Karpas-422 (cell line): ENCODE data around the gene VIP. TPM values are rescaled to one million over a fixed set of nuclear protein-coding genes. Genes with fewer than 3 reads are reported as not detected.
A peak's percentile ranks its signal among the peaks of the same experiment; 100 is the strongest.

Source experiments
- DNase-seq: peaks from one replicate; pipeline ENCODE4 v3.0.0-alpha.2; 2015
- H2AFZ ChIP-seq: fragments of 200-600 bp; sonication (generic); 2 replicates; pipeline ENCODE4 v1.6.1; 2014; ENCODE audit warnings: antibody characterized with exemption, low read length, mixed read lengths
- H3K27ac ChIP-seq: fragments of 200-600 bp; sonication (generic); 2 replicates; pipeline ENCODE4 v1.5.1; 2014; ENCODE audit warnings: mild to moderate bottlenecking, low read length, moderate library complexity
- H3K27me3 ChIP-seq: fragments of 200-600 bp; sonication (generic); 2 replicates; pipeline ENCODE4 v1.6.1; 2014; ENCODE audit warnings: low read length, mixed read lengths
- H3K36me3 ChIP-seq: fragments of 200-600 bp; sonication (generic); 2 replicates; pipeline ENCODE4 v1.6.1; 2014; ENCODE audit warnings: low read length, mixed read lengths; ENCODE audit not compliant: insufficient read depth
- H3K4me1 ChIP-seq: fragments of 200-600 bp; sonication (generic); 2 replicates; pipeline ENCODE4 v1.6.1; 2014; ENCODE audit warnings: mild to moderate bottlenecking, low read length, mixed read lengths
- H3K4me2 ChIP-seq: fragments of 200-600 bp; sonication (generic); 2 replicates; pipeline ENCODE4 v1.6.1; 2014; ENCODE audit warnings: low read length, low read depth, mild to moderate bottlenecking; ENCODE audit not compliant: poor library complexity, severe bottlenecking
- H3K4me3 ChIP-seq: fragments of 200-600 bp; sonication (generic); 2 replicates; pipeline ENCODE4 v1.5.1; 2014; ENCODE audit warnings: mild to moderate bottlenecking, antibody characterized with exemption, low read length, mixed read lengths
- H3K79me2 ChIP-seq: fragments of 200-600 bp; sonication (generic); 2 replicates; pipeline ENCODE4 v1.6.1; 2014; ENCODE audit warnings: mild to moderate bottlenecking, low read length, mixed read lengths
- H3K9ac ChIP-seq: fragments of 200-600 bp; sonication (generic); 2 replicates; pipeline ENCODE4 v1.6.0; 2014; ENCODE audit warnings: low read length
- H3K9me2 ChIP-seq: fragments of 200-600 bp; sonication (generic), shearing (Covaris generic); replicated peaks from 2 replicates; pipeline ENCODE4 v1.6.0; 2014; ENCODE audit warnings: mild to moderate bottlenecking, low read length, moderate library complexity; ENCODE audit not compliant: insufficient read depth
- H3K9me3 ChIP-seq: fragments of 300-700, 200-600 bp; sonication (generic); 2 replicates; pipeline ENCODE4 v1.6.1; 2014; ENCODE audit warnings: low read length, mixed read lengths
- H4K20me1 ChIP-seq: fragments of 200-600 bp; sonication (generic); 2 replicates; pipeline ENCODE4 v1.6.1; 2014; ENCODE audit warnings: mild to moderate bottlenecking, antibody characterized with exemption, low read length, low read depth; ENCODE audit not compliant: insufficient read depth
- total RNA-seq: library from RNA; depleted of rRNA; stranded (reverse); fragments of >200 nt; shearing (Covaris generic); gene quantifications from 2 replicates; pipeline ENCODE4 v1.2.3, GENCODE V29; 2014; ENCODE audit warnings: low replicate concordance

Gene VIP
- total RNA-seq, 1 experiment from 2014 or later, result not detected

DNA sequence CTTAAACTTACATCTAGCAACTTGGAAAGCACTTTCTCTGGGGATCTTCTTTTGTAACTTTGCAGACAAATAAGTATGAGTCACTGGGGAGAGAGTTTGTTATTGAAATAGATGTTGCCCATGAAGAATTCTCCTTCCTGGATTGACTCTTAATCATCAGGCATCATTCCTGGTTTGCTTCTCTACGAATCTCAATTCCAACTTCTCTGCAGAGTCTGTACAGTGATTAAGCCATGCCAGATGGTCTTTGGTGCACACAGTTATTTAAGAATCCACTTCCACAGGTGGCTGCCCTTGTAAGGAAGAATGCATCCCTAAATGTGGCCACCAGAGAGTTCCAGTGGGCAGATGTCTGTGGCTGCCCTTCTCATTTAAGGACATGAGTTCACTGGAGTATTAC is 27.2 kb upstream of the VIP start:
- no peaks in the 10 kb centered on the region for H3K9me2 ChIP-seq
- no peak overlapping the region for H3K4me3 ChIP-seq
- H3K27me3 ChIP-seq, result no peaks in the 10 kb centered on the region
- no peak for DNase-seq
- H3K4me1 ChIP-seq, result no peaks in the 10 kb centered on the region
- no peaks in the 10 kb centered on the region for H3K79me2 ChIP-seq
- no peaks in the 10 kb centered on the region for H4K20me1 ChIP-seq
- no peaks in the 10 kb centered on the region for H3K36me3 ChIP-seq
- H3K9me3 ChIP-seq, result no peaks in the 10 kb centered on the region
- H2AFZ ChIP-seq, result no peak overlapping the region
- no peak overlapping the region for H3K27ac ChIP-seq
- no peak overlapping the region for H3K4me2 ChIP-seq
- H3K9ac ChIP-seq, result no peak overlapping the region

GRCh38 chr6:152726313-152726712 is 24.3 kb upstream of the VIP start:
- no peak overlapping the region for H3K9ac ChIP-seq
- H3K36me3 ChIP-seq, result no peaks in the 10 kb centered on the region
- no peak overlapping the region for H3K4me2 ChIP-seq
- H3K79me2 ChIP-seq, result no peaks in the 10 kb centered on the region
- no peak overlapping the region for H3K4me3 ChIP-seq
- H3K9me3 ChIP-seq, result no peaks in the 10 kb centered on the region
- H3K9me2 ChIP-seq, result no peaks in the 10 kb centered on the region
- no peaks in the 10 kb centered on the region for H3K4me1 ChIP-seq
- no peaks in the 10 kb centered on the region for H4K20me1 ChIP-seq
- H3K27me3 ChIP-seq, result no peaks in the 10 kb centered on the region
- H3K27ac ChIP-seq, result no peak overlapping the region
- no peak for DNase-seq
- no peak overlapping the region for H2AFZ ChIP-seq

- no peak for DNase-seq
- Histone ChIP-seq H3K27ac (no peak overlapping the region), H2AFZ (no peak overlapping the region), H3K9me2 (no peaks in the 10 kb centered on the region), H3K79me2 (no peaks in the 10 kb centered on the region), H3K4me1 (no peaks in the 10 kb centered on the region), H4K20me1 (no peaks in the 10 kb centered on the region), H3K4me2 (no peak overlapping the region), H3K9ac (no peak overlapping the region), H3K27me3 (no peaks in the 10 kb centered on the region), H3K9me3 (no peaks in the 10 kb centered on the region), H3K36me3 (no peaks in the 10 kb centered on the region), H3K4me3 (no peak overlapping the region)
Observed at GRCh38 chr6:152727507-152727906, 23.1 kb upstream of the VIP start.

GRCh38 chr6:152734630-152735029 is 16.0 kb upstream of the VIP start:
- no peak overlapping the region for H3K27ac ChIP-seq
- no peak for DNase-seq
- no peak overlapping the region for H3K9ac ChIP-seq
- H3K36me3 ChIP-seq, result no peaks in the 10 kb centered on the region
- H2AFZ ChIP-seq, result no peak overlapping the region
- H3K27me3 ChIP-seq, result no peaks in the 10 kb centered on the region
- H3K4me3 ChIP-seq, result no peak overlapping the region
- no peaks in the 10 kb centered on the region for H3K9me2 ChIP-seq
- no peaks in the 10 kb centered on the region for H3K79me2 ChIP-seq
- H4K20me1 ChIP-seq, result no peaks in the 10 kb centered on the region
- no peak overlapping the region for H3K4me2 ChIP-seq
- no peaks in the 10 kb centered on the region for H3K4me1 ChIP-seq
- no peaks in the 10 kb centered on the region for H3K9me3 ChIP-seq

- Histone ChIP-seq H3K4me1 (no peaks in the 10 kb centered on the region), H3K9me3 (no peaks in the 10 kb centered on the region), H3K4me3 (no peak overlapping the region), H3K4me2 (no peak overlapping the region), H2AFZ (no peak overlapping the region), H3K27me3 (no peaks in the 10 kb centered on the region), H3K9me2 (no peaks in the 10 kb centered on the region), H4K20me1 (no peaks in the 10 kb centered on the region), H3K27ac (no peak overlapping the region), H3K36me3 (no peaks in the 10 kb centered on the region), H3K79me2 (no peaks in the 10 kb centered on the region), H3K9ac (no peak overlapping the region)
- no peak for DNase-seq
Observed at GRCh38 chr6:152736687-152737273, 13.8 kb upstream of the VIP start.

GRCh38 chr6:152745509-152746171 is 5.0 kb upstream of the VIP start:
- Histone ChIP-seq H3K79me2 (no peaks in the 10 kb centered on the region), H3K4me2 (no peak overlapping the region)

GRCh38 chr6:152746172-152746553 is 4.4 kb upstream of the VIP start:
- Histone ChIP-seq H2AFZ (no peak overlapping the region), H3K9ac (no peak overlapping the region), H3K4me1 (no peaks in the 10 kb centered on the region), H3K79me2 (no peaks in the 10 kb centered on the region), H3K36me3 (no peaks in the 10 kb centered on the region), H3K4me2 (no peak overlapping the region), H3K9me2 (no peaks in the 10 kb centered on the region), H3K27me3 (no peaks in the 10 kb centered on the region), H4K20me1 (no peaks in the 10 kb centered on the region), H3K27ac (no peak overlapping the region), H3K9me3 (no peaks in the 10 kb centered on the region), H3K4me3 (no peak overlapping the region)
- no peak for DNase-seq

More at GRCh38 chr6:152745509-152746171, 5.0 kb upstream of the VIP start:
- Histone ChIP-seq H3K4me1 (no peaks in the 10 kb centered on the region), H3K36me3 (no peaks in the 10 kb centered on the region), H3K9me3 (no peaks in the 10 kb centered on the region), H3K9ac (no peak overlapping the region), H3K4me3 (no peak overlapping the region), H3K27ac (no peak overlapping the region), H3K9me2 (no peaks in the 10 kb centered on the region), H3K27me3 (no peaks in the 10 kb centered on the region), H4K20me1 (no peaks in the 10 kb centered on the region), H2AFZ (no peak overlapping the region)
- DNase-seq, result no peak

DNA sequence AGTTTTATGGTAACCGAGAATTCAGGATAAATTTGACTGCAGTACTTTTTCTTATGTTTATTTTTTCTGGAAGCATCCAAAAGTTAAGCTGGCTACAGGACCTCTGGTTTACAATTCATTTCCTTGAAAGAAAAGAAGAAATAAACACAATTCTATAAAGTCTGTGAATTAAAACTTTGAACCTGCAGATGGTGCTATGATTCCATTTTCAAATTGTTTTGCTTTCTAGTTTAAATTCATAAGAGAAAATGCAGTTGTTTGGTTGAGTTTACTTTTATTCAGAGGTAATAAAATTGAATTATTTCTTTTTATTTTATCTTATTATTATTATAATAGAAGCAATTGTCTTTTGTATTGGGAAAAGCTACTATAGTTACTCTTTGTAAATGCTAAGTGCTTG is 1.8 kb upstream of the VIP start:
- no peak overlapping the region for H3K4me3 ChIP-seq
- no peak overlapping the region for H3K4me2 ChIP-seq
- H3K36me3 ChIP-seq, result no peaks in the 10 kb centered on the region
- H2AFZ ChIP-seq, result no peak overlapping the region
- H3K27ac ChIP-seq, result no peak overlapping the region
- no peak overlapping the region for H3K9ac ChIP-seq
- no peaks in the 10 kb centered on the region for H3K9me2 ChIP-seq
- no peaks in the 10 kb centered on the region for H3K4me1 ChIP-seq
- no peaks in the 10 kb centered on the region for H4K20me1 ChIP-seq
- no peaks in the 10 kb centered on the region for H3K79me2 ChIP-seq
- H3K9me3 ChIP-seq, result no peaks in the 10 kb centered on the region
- no peaks in the 10 kb centered on the region for H3K27me3 ChIP-seq
- peak; percentile 59 for DNase-seq
